GM18907 (cell line): ENCODE measurements around the gene CDH23.

Experiments used
- ATAC-seq: cut with Tn5 transposase; IDR thresholded peaks from one replicate; pipeline ENCODE4 v1.9.1; 2021; ENCODE audit warnings: mild to moderate bottlenecking, moderate library complexity; ENCODE audit not compliant: unreplicated experiment

Gene CDH23

DNA sequence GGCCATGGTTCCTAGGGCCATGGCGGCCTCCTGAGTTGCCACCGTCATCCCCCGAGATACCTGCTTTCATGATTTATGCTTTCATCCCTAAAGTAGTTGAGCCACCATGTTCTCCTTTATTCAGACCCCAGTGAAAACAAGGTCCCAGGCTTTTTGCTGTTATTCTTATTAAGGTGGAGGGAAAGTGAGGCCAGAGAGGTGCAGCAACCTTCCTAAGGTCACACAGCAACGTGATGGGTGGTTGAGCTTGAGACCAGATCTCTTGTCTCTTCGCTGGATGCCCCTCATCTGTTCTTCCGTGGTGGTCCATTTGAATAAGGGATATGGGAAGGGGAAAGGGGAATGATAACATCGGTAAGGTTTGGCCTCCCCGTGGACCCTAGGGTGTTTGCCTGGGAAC lies 180.6 kb downstream of the CDH23 start:
- ATAC-seq, result no peak

GRCh38 chr10:71578069-71578468 lies 181.3 kb downstream of the CDH23 start:
- ATAC-seq, result no peak

DNA sequence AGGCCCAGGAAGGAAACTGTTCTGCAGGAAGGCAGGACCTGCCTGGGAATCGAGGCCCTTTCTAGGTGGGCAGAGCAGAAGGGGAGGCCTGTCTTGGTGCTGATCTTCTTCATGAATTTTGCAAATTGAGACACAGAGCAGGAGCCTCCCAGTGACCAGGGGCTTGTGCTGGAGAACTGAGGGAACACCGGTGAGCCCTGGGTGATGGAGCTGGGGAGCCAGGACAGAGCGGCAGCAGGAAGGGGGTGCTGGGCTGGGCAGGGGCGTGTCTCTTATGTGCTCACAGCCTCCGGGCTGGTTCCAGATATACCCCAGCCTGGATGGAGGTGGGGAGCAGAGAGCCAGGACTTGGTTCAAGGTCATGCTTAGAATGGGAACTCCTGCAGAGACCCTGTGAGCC lies 182.9 kb downstream of the CDH23 start:
- ATAC-seq, result no peak

DNA sequence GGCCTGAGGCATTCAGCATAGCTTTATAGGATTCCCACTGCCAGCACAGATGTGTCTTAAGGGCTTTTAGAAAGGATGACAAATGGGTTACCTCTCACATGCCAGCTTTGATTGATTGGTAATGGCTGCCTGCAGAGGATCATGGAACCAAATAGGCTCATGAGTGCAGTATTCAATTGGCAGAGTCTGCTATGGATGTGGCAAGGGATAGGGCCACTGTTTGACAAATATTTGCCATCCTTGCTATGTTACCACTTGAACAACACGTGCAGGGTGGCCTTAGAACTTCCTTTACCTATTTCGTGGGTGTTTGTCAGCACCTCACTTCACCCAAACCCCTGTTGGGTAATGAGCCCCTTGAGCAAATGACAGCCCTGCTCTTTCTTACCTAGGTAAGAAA lies 183.7 kb downstream of the CDH23 start:
- ATAC-seq, result no peak

- ATAC-seq, result no peak
Observed at GRCh38 chr10:71580926-71581325, 184.2 kb downstream of the CDH23 start.

DNA sequence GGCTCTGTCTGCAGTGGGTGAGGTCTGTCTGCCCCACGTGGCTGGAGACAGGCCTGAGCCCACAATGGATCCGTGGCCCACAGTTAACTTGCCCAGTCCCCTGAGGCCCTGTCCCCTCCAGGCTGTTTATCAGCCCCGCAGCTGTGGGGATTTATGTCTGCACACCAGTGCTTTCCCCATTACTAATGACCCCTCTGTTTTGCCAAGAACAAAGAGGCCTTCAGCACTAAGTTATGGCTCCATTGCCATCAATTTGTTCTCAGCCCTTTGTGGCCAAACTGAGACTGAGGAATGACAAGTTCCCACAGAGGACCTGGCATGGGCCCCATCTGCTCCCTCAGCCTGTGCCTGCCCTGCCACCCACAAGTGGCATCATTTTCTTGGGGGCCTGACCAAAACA lies 184.7 kb downstream of the CDH23 start:
- ATAC-seq, result no peak

- no peak for ATAC-seq
Observed at GRCh38 chr10:71582019-71582418, 185.3 kb downstream of the CDH23 start.

DNA sequence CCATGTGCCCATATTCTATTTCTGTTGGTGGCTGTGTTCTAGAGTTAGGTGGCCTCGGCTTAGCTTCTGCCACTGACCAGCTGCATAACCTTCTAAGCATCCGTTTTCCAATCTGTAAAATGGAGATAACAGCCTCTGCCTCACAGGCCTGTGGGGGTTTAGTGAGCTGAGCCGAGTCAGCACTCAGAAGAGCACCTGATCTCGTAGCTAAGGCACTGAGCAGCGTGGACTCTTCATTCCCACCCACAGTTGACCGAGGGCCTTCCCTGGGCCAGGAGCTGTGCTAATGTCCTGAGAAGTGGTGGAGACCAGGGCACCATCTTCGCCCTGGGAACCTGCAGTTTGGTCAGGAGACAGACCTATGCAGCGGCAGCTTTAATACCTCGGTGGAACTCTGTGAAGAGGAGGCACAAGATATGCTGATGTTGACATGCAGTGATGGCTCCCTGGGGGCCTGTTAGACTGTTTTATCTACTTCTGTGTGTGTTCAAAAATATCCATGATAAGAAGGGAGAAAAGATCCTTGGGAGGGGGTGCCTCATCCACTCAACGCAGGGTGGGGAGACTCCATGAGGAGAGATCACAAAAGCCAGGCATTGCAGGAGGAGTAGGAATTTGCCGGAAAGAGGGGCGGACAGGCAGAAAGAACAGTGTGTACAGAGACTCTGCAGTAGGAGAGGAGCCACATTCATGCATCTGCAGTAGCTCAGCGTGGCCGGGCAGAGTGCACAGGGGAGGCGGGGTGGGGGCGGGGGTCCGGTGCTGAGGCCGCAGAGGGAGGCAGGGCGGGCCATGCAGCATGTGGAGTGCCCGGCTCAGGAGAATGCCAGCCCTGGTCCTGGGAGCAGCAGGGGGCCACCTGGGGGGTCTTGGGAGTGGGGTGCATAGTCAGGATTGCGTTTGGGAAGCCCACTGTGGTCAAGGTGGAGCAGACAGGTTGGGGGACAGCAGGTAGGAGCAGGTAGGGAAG lies 186.1 kb downstream of the CDH23 start:
- no peak for ATAC-seq

- no peak for ATAC-seq
Observed at GRCh38 chr10:71584461-71584860, 187.7 kb downstream of the CDH23 start.

GRCh38 chr10:71584902-71585563 lies 188.3 kb downstream of the CDH23 start:
- no peak for ATAC-seq

GRCh38 chr10:71585564-71586290 lies 189.0 kb downstream of the CDH23 start:
- ATAC-seq, result no peak

DNA sequence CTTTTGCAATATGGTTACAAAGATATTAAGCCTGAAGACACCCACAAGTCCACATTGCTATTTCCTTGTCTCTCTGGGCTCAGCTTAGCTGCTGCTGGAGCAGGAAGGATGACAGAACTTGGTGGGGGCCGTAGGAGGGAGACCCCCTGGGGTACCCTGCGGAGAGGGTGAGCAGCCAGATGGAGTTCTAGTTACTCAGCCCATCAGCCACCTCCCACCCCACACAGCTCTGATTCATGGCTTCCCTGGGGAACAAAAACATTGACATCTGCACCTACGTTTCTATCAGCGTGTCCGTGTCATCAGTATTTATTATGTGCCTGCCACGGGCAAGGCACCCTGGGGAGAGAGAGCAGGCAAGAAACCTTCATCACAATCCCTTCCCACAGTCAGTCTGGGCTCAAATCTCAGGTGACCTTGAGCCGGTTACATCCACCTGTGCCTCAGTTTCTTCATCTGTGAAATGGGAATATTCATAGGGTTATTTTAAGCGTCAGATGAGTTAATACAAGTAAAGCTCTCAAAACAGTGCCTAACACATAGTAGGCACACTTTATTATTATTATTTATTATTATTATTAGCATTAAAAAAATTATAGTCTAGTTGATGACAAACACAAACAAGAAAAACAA lies 191.3 kb downstream of the CDH23 start:
- ATAC-seq, result no peak

GRCh38 chr10:71588685-71589084 lies 192.0 kb downstream of the CDH23 start:
- no peak for ATAC-seq

DNA sequence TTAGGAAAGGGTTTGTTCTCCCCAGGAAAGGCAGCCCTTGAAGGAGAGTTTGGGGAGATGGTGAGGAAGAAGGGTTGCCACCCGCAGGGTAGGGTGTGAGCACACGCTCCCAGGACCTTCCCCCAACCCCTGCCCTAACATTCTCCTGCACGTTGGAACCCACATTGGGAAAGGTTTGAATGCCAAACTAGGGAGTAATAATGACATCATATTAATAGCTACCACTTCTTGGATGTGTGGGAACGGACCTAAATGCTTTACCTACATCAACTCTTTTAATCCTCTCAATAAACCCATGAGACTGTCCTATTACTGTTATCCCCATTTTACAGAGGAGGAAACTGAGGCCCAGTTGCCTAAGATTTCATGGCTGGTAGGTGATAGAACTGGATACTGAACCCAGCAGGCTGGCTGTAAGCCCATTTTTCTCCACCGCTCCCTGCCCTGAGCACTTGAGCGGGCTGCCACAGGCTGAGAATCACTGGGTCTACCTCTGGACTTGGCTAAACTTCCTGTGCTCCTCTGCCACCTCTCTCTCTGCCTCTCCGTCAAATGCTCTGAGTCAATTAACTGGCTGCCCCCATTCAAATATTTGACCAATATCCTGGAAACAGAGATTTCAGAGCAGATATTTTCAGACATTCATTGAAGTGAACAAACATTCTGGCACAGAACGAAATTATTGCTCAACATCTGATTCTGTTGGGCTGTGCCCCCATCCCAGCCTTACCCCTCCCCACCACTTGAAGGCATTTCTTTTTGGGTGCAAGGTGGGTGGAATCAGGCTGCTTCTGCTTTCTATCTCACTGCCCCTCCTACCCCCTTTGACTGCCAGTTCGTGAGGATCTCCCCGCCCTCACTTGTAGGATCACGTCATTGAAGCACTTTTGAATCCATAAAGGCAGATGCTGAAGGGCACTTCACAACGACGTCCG lies 193.2 kb downstream of the CDH23 start:
- no peak for ATAC-seq

DNA sequence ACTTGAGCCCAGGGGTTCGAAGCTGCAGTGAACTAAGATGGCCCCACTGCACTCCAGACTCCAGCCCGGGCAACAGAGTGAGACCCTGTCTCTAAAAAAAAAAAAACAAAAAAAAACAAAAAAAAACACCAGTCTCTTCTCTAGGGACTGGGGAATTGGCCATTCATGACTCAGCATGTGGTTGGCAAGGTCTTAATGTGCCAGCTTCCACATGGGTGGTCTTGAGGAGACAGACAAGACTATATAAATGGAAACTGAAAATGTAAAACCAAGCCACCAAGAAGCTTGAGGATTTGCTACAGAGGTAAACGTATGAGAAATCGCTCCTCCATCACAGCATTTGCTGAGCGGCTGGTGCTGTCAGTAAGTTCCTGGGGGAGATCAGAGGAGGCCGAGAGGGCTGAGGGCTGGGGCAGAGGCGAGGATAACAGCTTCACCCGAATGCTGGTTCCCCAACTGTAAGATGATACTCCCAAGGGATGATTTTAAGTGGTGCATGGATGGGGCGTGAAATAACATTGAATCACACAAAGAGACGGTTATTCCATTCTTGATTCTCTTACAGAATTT lies 194.1 kb downstream of the CDH23 start:
- no peak for ATAC-seq

DNA sequence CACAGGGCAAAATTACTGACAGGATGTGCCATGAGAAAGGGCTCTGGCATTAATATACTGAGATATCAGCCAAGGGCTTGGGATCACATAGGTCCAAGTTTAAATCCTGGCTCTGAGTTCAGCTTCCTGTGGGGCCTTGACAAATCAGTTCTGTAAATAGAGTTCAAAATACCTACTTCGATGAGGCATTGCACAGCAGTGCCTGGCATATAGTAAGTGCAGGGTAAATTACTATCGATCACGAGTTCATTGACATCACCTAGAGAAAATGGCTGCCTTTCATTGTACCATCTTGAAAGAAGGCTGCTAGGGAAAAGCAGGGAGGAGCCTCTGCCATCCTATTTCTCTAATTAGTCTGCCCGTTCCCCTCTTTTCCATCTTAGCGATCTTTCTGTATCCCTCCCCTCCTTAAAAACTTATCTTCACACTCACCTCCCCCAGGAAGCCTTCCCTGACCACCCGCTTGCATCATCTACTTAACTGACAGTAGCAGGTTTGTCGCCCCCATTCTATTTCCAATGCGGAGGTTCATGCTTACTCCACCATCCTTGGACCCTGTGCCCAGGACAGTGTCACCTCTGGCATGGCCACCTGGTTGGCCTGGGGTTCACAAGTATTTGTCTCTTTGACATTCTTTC lies 198.3 kb downstream of the CDH23 start:
- ATAC-seq, result no peak

DNA sequence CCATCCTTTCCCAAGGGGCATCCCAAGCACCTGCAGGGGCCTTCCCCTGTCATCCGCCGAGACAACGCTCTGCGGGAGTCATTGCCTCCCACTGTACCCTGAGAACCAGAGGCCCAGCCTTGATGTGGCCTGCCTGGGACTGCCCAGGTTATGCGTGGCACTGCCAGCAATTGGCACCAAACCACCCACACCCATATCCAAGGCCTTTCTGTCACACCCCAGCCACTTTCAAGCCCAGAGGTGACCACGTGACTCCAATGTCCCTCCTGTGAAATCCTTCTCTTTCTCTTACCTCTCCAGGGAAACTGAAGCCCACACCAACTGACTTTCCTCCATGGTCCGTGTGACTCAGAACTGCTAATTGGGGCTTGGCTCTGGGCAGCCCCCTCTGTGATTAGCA lies 198.9 kb downstream of the CDH23 start:
- ATAC-seq, result no peak

GRCh38 chr10:71596127-71596526 lies 199.4 kb downstream of the CDH23 start:
- no peak for ATAC-seq

DNA sequence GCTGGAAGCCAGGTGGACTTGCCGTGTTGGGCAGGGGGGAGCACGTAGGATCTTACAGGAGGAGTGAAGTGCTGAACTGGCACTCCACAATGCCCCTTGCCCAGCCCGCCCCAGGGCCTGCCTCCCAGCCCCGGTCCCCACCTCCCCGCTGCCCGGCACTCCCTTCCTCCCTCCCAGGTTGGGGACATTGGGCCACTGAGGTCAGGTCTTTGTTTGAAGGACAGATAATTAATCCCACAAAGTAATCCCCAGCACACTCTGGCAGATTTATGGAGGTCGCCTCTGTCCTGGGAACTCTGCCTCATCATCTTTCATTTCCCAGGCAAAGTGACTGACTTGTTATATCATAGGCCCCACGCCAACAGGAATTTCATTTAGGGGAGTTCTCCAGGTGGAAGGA lies 200.0 kb downstream of the CDH23 start:
- no peak for ATAC-seq
